NCI-H2107 treated with DMSO at 0.1 percent for 48 hours (cell line): ENCODE measurements around the gene DOCK2.

Experiments used
- DNase-seq: peaks from one replicate; lab custom pipeline; 2025; ENCODE audit not compliant: unreplicated experiment; lab: John Stamatoyannopoulos, UW

The DOCK2 gene

GRCh38 chr5:170110403-170111087 is 473.5 kb downstream of the DOCK2 start:
- no peak for DNase-seq

- no peak for DNase-seq
These were observed 474.2 kb downstream of the DOCK2 start for GRCh38 chr5:170111088-170111785.

- no peak for DNase-seq
These were observed 475.9 kb downstream of the DOCK2 start for GRCh38 chr5:170112876-170113521.

GRCh38 chr5:170113522-170113900 is 476.4 kb downstream of the DOCK2 start:
- no peak for DNase-seq

- no peak for DNase-seq
These were observed 477.2 kb downstream of the DOCK2 start for GRCh38 chr5:170114271-170114670.

- no peak for DNase-seq
These were observed 478.9 kb downstream of the DOCK2 start for GRCh38 chr5:170115925-170116324.

- no peak for DNase-seq
These were observed 480.7 kb downstream of the DOCK2 start for GRCh38 chr5:170117736-170118135.

GRCh38 chr5:170120576-170120975 is 483.5 kb downstream of the DOCK2 start:
- DNase-seq: no peak

- DNase-seq: no peak
These were observed 484.2 kb downstream of the DOCK2 start for GRCh38 chr5:170121321-170121720.

- no peak for DNase-seq
These were observed 489.0 kb downstream of the DOCK2 start for GRCh38 chr5:170126061-170126460.

GRCh38 chr5:170126626-170127025 is 489.6 kb downstream of the DOCK2 start:
- no peak for DNase-seq

GRCh38 chr5:170131235-170131634 is 494.2 kb downstream of the DOCK2 start:
- DNase-seq: no peak

- no peak for DNase-seq
These were observed 495.3 kb downstream of the DOCK2 start for GRCh38 chr5:170132269-170132975.
